Fibroblast of skin of back (primary cell): ENCODE results near the gene KCNAB3.

Source experiments
- DNase-seq: peaks from one replicate; pipeline ENCODE4 v3.0.0-alpha.2; 2013

Gene KCNAB3

DNA sequence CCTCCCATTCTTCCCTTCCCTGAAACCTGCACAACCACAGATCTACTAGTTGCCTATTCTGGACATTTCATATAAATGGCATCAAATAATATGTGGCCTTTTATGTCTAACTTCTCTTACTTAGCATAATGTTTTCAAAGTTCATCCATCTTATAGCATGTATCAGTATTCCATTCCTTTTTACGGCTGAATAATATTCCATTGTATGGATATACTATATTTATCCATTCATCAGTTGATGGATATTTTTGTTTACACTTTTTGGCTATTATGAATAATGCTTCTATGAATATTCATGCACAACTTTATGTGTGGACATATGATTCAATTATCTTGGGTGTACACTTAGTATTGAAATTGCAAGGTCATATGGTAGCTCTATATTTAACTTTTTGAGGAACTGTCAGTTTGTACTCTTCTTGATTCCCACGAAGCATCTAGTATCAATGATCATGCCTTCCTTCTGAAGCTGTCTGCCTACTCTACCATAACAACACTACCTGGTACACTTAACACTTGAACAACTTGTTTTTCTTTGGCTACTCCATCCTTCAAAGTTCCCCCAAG is 53.8 kb downstream of the KCNAB3 start:
- no peak for DNase-seq

DNA sequence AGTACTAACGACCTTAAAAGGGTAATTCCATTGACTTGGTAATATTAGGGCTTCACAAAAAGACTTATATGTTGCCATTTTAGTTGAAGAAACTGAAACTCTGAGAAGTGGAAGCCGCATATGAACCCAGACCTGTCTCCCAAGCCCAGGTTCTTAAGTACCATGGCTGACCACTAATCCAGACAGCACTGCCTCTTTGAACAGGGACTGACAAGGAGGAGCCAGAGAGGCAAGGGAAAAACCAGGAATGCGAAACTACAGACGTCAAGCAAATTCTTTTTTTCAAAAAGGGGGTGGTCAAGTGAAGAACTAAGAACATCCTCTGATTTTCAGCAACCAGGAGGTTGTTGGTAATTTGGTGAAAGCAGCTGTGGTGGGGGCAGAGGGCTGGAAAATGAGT is 56.6 kb downstream of the KCNAB3 start:
- no peak for DNase-seq
